Dedifferentiated amniotic fluid mesenchymal stem cell (primary cell): Measurements from ENCODE around the gene ADGRB2.
A peak's percentile ranks its signal among the peaks of the same experiment; 100 is the strongest.

Source experiments
- DNase-seq: peaks from one replicate; pipeline ENCODE4 v3.0.0-alpha.2; 2016; ENCODE audit errors: extremely low spot score

Gene ADGRB2

DNA sequence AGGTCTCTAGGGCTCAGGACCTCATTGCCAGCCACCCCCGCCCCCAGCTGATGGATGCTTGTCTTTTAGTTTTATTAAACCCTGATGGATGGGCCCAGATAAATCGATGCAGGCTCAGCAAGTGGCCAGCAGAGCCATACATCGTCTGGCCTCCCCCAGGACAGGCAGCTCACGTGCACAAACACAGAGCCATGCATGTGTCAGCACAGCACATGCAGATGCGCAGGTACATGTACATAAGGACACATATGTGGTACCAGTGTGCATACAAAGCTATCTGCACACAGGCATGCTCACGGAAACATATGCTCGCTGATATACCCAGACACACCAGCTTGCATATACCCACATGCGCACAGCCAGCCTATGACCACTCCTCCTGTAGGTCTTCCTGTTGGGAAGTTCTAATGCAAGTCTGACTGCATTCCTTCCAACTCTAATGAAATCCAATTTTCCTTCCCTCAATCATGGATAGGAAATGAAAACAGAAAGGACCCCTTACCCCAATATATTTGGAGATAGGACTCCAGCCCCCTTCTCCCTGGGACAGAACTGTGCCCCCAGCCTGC is 61.2 kb downstream of the ADGRB2 start:
- DNase-seq, result no peak

DNA sequence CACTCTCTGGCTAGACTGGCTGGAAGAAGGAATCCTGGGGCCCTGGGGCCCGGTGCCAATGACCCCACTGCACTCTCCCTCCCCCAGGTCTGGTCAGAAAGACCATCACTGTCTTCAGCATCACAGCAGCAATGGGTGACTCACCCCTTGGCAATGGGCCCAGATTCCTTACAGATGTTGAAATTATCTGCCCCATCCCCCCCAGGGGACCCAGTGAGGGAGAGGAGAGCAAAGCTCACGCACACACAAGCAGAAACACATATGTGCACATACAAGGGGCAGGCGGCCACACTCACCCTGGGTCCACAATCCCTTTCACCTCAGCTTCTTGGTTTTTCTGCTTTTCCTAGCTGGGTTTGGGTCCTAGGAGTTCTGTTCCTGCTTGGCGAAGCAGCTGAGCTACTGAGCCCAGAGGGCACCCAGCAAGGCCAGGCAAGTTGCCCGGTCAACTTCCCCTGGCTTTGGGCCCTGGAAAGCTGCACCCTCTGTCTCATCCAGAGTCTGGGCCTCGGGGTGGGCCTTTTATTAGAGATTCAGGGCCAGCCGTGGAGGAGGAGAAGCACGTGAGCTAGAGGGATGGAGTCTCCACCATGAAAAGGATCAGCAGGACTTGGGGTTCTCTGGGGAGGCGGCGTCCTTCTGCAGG is 62.9 kb downstream of the ADGRB2 start:
- peak; percentile 79 for DNase-seq

- no peak for DNase-seq
Measured at GRCh38 chr1:31700468-31701090, 63.6 kb downstream of the ADGRB2 start.

DNA sequence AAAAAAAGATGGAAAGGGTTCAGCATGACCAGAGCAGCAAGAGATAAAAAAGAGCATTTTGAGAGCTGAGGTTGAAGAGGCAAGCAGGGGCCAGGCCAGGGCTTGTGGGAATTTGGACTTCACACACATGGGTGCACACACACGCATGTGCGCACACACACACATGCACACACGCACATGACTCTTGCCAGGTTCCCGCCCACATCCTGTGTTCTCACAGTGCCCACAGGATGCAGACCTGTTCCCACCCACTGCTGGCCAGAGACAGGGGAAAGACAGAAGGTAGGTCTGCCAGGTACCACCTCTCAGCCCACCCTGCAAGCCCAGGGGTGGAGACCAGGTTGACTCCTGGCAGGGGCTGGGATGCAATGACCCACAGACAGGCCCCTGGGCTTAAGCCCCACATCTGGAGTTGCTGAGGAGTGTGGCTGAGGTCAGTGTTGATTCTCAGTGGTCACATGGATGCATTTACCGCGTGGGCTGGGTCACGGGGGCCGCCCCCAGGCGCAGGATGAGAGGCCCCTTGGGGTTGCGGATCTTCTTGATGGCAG is 64.7 kb downstream of the ADGRB2 start:
- DNase-seq, result no peak

DNA sequence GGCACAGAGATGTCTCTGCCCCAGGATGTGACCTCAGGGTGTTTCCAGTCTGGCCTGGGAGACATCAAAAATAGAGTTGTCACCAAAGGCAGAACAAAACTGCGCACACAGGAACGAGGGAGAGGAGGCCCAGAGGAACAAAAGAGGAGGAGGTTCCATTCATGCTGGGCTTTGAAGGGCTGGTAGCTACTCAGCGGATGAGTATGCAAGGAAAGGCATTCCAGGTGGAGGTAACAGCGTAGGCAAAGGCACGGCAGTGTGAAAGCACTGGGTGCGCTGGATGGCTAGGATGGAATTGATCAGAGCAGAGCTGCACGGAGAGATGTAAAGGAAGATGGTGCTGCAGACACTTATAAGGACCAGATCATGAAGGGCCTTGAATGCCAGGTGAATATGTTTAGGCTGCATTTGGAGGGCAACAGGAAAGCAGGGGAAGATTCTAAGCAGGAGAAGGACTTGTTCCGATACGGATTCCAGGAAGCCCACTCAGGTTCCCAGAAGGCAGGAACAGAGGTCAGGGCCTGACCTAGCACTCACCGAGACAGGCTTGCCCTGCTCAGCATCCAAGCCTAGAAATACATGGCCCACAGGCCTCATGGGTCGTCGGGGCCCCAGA is 66.7 kb downstream of the ADGRB2 start:
- DNase-seq, result no peak

DNA sequence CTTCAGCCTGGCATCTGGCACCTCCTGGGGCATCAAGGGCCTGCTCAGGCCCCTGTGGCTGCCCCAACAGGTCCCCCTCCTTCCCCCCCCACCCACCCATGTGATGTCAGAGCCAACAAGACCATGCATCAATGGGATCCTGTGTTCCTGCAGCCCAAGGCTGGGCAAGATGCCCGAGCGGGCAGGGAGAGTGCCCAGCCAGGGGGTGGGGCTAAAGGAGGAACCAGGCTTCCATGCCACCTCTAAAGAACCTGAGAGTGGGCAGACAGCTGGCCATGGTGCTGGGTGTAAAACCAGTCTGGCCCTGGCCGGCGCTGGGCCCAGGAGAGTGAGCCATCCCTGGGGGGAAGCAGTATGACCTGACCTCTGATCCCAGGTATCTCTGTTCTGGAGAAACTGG is 67.9 kb downstream of the ADGRB2 start:
- DNase-seq, result no peak

- DNase-seq, result no peak
Measured at GRCh38 chr1:31695327-31695726, 68.8 kb downstream of the ADGRB2 start.

GRCh38 chr1:31694964-31695313 is 69.2 kb downstream of the ADGRB2 start:
- no peak for DNase-seq

DNA sequence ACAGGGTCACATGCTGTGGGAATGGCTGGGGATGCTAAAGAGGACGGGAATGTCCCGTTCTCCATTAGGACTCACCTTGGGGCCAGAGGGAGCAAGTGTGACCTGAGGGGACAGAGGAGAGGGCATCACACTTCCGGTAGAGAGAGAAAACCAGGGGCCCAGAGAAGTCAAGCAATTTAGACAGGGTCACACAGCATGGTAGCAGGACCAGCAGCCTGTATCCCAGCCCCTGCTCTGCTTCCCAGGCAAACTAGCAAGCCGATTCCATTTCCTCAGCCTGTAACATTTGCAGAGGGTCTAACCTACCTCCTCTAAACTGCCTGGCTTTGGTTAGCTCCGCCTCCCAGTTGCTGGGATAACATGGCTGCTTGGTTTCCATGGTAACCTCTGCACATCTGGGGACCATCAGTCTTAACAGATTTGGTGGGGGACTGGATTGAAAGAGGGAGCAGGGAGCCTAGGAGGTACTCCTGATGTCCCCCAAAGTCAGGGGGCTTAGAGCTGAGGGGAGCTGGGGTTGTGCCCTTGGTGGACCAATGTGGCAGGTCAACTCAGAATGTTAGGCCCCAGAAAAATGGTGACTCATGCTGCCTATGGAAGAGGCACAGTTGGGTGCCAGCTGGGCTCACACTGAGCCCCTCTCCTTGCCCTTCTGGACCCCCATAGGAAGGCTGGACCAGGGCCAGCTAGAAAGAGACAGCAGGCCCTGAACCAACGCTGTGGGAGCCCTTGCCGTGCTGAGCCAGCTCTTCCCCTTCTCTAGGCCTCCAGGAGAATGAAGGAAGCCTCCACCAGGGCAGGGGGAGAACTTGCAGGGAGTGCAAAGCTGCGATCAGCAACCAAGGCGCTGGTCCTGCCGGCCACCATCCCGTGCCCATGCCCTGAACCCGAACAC is 69.8 kb downstream of the ADGRB2 start:
- DNase-seq, result no peak

- no peak for DNase-seq
Measured at GRCh38 chr1:31693231-31693630, 70.9 kb downstream of the ADGRB2 start.

- no peak for DNase-seq
Measured at GRCh38 chr1:31691951-31692350, 72.2 kb downstream of the ADGRB2 start.

GRCh38 chr1:31691446-31691845 is 72.7 kb downstream of the ADGRB2 start:
- DNase-seq, result no peak

DNA sequence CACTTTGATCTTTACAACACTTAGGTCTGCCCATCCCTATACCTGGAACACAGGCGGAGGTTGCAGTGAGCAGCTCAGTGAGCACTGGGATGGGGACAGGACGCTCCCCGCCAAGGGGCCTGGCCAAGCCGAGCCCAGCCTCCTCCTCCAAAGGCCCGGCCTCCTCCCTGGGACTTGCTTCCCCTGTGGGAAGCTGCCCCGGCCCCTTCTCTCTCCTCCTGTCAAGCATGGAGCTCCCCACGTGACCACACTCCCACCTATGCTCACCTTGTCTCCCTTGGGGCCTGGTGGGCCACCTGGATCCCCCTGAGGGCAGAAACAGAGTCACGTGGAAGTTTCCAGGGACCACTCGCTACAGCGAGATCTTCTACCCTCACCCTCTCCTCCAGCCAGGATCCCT is 73.2 kb downstream of the ADGRB2 start:
- no peak for DNase-seq

DNA sequence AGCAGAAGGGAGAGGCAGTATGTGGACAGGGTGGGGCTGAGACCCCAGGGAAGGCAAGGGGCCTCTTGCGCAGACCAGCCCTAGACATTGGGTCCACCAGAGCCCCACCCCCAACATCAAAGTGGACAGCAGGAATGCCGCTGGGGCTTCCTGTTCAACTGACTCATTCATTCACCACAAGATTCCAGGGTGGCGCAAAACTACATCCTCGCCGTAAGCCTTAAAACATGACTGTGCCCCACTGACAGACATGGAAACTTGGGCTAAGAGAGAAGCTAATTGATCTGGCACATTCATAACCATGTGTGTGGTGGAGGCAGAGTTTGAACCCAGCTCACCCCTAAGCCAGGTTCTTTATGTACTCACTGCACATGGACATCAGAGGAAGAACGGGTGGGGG is 74.3 kb downstream of the ADGRB2 start:
- DNase-seq, result peak; percentile 84

- DNase-seq, result no peak
Measured at GRCh38 chr1:31689379-31689778, 74.8 kb downstream of the ADGRB2 start.

GRCh38 chr1:31688233-31688918 is 75.8 kb downstream of the ADGRB2 start:
- no peak for DNase-seq

- no peak for DNase-seq
Measured at GRCh38 chr1:31687601-31688000, 76.5 kb downstream of the ADGRB2 start.

GRCh38 chr1:31685795-31686194 is 78.3 kb downstream of the ADGRB2 start:
- no peak for DNase-seq

DNA sequence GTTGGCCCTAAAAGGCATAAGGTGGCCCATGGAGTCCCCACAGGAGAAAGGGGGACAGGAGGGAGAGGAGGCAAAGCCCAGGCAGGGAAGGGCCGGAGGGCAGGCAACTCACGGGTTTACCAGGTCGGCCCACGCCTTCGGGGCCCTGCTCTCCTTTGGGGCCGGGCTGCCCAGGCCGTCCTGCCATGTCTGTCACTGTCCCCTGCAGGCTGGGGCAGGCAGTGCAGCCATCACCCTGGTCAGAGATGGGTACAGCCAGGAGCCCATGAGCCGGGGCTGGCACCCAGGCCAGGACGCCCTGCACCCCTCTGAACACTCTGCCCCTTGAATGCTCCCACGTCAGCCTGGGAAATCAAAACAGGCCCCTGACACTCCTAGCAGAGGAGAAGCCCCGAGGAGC is 80.1 kb downstream of the ADGRB2 start:
- no peak for DNase-seq

DNA sequence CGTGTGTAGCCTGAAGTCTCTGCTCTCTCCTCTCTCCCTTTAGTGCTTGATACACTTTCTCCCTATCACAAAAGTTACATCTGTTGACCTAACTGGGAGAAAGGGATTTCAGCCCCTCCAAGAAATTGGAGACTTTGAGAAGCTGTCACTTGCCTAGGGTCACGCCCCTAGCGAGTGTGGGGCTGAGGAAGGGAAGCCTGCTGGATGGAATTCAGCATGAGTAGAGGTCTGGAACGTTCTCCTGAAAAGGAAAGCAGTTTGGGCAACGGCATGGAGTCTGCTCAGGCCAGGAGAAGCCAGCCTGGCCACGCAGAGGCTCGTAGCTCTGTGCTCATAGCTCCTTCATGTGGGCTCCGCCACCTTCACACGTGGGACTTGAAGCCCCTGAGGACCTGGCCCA is 82.7 kb downstream of the ADGRB2 start:
- DNase-seq, result no peak

DNA sequence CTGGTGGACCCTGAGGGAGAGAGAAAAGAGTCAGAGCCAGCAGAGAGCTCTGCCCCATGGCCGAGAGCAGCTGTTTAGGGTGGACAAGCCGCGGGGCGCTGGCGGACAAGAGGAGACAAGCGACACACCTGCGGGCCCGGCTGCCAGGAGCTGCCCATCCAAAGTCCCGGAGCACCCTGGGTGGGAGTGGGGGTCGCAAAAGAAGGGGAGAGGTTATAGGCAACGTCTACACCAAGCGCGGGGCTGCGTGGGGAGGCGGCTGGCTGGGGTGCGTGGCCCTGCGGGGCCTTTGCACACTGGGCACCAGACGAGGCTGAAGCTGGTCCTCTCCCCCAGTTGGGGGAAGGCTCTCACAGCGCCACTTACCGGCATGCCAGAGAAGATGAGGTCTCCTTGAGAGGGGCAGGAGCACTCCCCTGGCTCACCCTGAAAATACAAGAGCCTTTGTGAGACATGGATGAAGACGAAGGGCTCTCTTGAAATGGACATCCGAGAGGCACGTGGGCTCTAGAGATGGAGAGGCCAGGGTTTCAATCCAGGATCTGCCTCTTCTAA is 84.4 kb downstream of the ADGRB2 start:
- no peak for DNase-seq
